Retina (tissue), 1 donor: ENCODE results near the gene CEL.

ENCODE experiments used
- DNase-seq: peaks from one replicate; pipeline ENCODE4 v3.0.0-alpha.2; 2016

CEL gene

DNA sequence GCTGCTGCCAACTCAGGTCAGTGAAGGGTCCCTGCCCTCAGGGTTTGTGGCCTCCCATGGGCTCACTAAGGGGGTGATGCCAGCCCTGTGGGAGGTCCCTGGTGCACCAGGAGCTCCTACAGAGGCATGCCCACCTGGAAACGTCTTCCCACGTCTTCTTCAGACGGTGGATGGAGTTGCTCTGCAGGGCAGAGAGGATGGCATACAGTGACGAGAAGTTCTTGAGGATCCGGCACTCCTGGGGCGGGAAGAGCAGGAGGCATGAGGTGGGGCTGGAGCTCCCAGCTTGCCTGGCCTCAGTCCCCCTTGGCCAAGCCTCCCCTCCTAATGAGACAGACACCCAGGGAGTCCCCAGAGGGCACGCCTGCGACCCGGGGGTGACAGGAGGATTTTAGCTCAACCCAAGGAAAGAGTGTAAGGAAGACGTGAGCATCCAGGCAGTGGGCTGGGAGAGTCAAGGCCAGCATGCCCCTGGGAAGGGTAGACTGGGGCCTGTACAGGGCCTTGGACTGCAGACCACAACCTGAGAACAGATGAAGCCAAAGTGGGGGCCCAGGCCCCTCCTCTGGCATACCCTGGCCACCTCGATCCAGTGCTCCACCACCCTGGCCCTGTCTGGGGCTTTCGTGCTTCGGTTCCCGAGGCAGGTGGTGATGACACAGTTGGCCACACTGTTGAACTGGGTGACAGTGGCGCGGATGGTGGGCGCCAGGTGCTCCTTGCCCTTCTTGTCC lies 44.9 kb downstream of the CEL start:
- no peak for DNase-seq

- DNase-seq, result no peak
These were observed 45.5 kb downstream of the CEL start for GRCh38 chr9:133107245-133107722.

DNA sequence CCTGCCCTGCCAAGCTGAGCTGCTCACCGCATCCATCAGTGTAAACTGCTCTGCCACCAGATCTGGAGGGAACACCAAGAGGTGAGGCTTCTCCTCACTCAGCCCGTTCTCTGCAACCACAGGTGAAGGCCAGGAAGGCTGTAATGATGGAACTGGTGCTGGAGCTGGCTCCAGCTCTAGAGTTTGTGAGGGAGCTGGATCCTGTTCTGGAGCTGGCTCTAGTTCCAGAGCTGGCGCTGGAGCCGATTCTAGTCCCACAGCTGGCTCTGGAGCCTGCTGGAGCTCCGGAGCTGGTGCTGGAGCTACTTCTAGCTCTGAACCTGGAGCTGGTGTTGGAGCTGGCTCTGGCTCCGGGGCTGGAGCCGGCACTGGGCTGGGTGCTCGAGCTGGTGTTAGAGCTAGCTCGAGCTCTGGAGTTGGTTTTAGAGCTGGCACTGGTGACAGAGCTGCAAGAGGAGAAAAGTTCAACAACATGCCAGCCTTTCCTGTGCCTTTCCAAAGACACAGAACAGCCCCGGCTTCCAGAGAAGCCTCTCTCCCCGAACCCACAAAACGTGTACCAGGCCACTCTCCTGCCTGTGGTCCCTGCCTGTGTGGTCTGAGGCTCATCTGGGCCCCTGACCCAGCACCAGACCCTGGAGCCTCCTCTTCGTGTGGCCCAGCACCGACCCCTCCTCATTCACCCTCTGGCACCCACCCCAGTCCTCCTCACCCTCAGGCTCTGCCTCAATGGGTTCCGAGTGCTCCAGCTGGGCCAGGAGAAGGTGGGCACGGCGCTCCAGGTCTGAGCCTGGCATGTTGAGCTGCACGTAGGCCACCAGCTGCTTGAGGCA lies 46.4 kb downstream of the CEL start:
- DNase-seq, result no peak

GRCh38 chr9:133108794-133109641 lies 47.2 kb downstream of the CEL start:
- DNase-seq, result no peak

- no peak for DNase-seq
These were observed 48.3 kb downstream of the CEL start for GRCh38 chr9:133109931-133110650.

- no peak for DNase-seq
These were observed 50.3 kb downstream of the CEL start for GRCh38 chr9:133111808-133112662.

GRCh38 chr9:133112663-133113026 lies 50.9 kb downstream of the CEL start:
- DNase-seq, result no peak

GRCh38 chr9:133113163-133113948 lies 51.6 kb downstream of the CEL start:
- no peak for DNase-seq

DNA sequence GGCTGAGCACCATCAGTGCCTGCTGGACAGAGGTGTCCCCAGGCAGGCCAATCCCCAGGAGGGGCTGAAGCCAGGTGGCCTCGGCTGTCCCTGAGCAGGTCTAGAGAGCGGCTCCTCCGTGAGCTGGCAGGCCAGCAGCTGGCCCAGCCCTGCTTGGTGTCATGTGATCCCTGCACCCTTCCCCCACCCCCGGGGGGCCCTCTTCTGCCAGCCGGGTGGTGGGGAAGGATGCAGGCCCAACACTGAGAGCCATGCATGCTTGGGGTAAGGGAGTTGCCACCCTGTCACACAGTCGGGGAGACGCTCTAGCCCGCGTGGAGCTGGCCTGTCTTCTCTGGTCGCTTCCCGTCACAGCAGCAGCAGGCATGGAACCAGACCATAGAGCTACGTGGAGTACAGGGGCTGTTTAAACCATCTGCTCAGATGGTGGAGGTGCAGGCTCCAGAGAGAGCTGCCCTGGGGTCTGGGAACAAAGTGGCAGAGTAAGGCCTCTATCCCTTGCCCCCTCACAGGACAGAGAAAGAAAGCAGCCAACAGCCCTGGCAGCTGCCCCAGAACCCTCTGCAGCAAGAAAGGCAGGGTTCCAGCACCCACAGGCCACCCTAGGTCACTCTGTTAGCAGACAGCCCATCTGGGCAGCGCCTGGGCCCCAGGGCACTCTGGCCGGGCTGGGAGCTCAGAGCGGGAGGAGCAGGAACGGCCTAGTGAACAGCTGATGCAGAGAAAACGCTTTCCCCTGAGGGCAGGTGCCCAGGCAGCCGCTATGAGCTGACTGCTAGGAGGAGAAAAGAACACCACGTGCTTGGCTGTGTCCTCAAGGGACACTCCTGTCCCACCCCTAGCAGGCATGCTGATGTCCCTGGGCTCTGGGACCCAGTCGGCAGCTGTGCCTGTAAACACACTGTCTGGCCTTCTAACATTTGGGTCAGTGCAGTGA lies 52.4 kb downstream of the CEL start:
- DNase-seq, result peak; percentile 80

GRCh38 chr9:133114886-133115603 lies 53.3 kb downstream of the CEL start:
- peak; percentile 72 for DNase-seq

DNA sequence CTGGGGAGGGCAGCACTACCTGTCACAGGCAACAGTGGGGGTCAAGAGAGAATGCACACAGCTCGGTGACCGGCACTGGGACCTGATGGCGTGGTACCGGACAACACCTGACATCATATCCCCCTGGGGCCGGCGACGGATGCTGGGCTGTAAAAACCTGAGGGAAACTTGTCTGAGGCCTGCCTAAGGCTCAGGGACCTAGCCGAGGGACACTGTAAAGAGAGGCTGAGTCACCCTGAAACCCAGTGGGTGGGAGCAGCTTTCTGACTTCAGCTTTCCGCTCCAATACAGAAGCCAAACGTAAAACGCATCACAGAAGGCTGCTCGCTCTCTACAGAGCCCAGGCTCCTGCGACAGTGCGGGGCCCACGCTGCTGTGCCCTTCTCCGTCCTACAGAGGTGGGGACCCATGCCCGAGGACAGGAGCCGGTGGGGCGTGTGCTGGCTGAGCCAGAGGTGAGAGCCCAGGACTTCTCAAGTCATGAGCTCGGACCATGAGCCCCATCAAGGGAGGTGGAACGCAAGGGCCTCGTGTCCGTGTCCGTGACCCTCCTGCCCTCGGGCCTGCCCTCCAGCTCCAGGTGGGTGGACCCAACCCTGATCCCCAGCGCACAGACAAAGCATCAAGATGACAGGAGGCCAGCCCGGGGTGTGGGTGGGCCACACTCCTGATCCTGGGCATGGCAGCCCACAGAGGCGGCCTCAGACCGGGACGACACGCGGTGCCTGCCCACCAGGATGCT lies 54.0 kb downstream of the CEL start:
- DNase-seq, result peak; percentile 27

DNA sequence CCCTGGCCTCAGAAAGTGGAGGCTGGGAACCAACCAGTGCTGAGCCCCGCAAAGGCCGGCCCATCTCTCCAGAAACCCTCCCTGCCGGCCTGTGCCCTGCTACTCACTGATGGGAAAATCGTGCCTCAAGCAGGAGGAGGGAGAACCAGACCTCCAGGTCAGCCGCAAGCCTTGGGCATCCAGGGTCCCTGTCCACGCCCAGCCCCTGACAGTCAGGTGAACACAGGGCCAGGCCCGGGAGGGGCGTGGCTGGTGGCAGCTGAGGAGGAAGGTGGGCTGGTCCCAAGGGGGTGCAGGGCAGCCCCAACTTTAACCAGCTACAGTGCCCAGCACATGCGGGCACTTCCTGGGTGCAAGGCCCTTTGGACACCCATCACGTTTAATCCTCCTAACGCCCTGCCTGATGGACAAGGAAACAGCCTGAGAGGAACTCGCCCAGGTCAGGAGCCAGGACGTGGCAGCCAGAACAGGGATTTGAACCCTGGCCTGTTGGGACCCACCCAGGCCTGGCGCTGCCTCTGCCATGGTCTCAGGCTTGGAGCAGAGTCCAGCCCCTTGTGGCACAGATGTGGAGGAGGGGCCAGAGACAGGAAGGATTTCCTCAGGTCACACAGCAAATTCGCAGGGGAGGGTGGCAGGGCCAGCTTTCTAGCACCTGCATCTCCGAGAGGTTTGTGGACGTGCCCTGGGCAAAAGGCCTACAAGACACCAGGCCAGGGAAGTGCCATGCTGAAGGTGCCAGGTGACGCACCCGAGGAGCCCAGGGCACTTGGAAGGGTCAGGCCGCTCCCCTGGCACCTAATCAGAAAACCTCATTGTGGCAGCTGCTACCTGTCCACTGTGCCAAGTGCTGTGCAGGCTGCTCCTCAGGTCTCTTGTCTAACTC lies 54.8 kb downstream of the CEL start:
- no peak for DNase-seq

DNA sequence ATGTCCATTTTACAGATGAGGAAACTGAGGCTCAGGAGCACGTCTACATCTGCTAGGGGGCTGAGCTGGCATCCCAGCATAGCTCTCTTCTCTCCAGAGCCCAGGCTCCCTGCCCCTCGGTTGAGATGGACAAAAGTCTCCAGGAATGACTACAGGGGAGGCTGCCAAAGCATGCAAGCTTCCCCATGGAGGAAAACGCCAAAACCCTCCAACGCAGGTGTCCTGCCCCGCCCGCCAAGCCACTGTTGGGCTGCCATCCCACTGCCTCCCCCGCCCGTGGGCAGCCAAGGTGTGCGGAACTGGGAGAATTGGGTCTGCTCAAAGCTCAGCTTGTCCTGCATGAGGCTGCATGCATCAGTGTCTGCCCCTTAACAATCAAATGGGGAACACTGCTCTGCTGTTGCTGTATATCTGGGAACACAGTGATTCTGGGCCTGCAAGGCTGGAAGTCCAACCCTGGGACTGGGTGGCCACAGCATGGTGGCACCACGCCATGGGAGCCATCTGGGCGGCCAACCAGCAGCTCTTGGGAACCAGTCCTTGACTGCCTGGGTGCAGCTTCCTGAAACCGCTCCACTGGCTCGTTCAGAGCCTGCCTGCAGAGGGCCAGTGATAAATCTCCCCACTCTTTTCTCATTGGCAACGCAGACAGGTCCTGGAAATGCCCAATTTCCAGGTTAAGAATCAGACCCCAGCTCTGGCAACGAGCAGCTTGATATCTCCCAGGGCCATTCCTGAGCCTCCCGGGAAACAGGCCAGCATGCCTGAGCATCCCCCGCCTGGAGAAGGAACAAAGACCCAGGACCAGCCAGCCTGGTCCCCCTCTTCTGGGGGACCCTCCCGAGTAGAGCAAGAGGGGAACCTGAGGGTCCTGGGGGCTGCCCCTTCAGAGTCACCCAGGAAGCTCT lies 55.7 kb downstream of the CEL start:
- peak; percentile 18 for DNase-seq

- DNase-seq, result no peak
These were observed 56.4 kb downstream of the CEL start for GRCh38 chr9:133118179-133118520.

GRCh38 chr9:133118568-133118967 lies 56.8 kb downstream of the CEL start:
- peak; percentile 14 for DNase-seq
